ENCODE data around the gene MAGEA6.
"Not testable (repeated sequence)": the region's sequence is repeated elsewhere in the genome, so short reads cannot be mapped to it uniquely, and the experiment has no call there.

The MAGEA6 gene

GRCh38 chrX:152769549-152770289 is at the start of gene MAGEA6:
TSS of gene MAGEA6 (minus strand) at chrX:152769689. CDS start at chrX:152767650, 2,039 bp downstream.
- not testable (repeated sequence) for DNase-seq

GRCh38 chrX:152819266-152819665 is 49.8 kb upstream of the MAGEA6 start:
- no peak for DNase-seq

- DNase-seq = no peak
Observed at GRCh38 chrX:152818356-152818755, 48.9 kb upstream of the MAGEA6 start.

- no peak for DNase-seq
Observed at GRCh38 chrX:152817078-152817764, 47.7 kb upstream of the MAGEA6 start.

- DNase-seq = no peak
Observed at GRCh38 chrX:152814048-152814447, 44.6 kb upstream of the MAGEA6 start.

GRCh38 chrX:152813206-152813605 is 43.7 kb upstream of the MAGEA6 start:
- no peak for DNase-seq

- no peak for DNase-seq
Observed at GRCh38 chrX:152810403-152810802, 40.9 kb upstream of the MAGEA6 start.

GRCh38 chrX:152806035-152806434 is 36.5 kb upstream of the MAGEA6 start:
- no peak for DNase-seq

- DNase-seq = no peak
Observed at GRCh38 chrX:152798945-152799344, 29.5 kb upstream of the MAGEA6 start.

GRCh38 chrX:152787062-152787461 is 17.6 kb upstream of the MAGEA6 start:
- not testable (repeated sequence) for DNase-seq

GRCh38 chrX:152766562-152766961 is 2.9 kb downstream of the MAGEA6 start:
- not testable (repeated sequence) for DNase-seq

GRCh38 chrX:152761582-152761981 is 7.9 kb downstream of the MAGEA6 start:
- not testable (repeated sequence) for DNase-seq

GRCh38 chrX:152759544-152759943 is 9.9 kb downstream of the MAGEA6 start:
- DNase-seq = not testable (repeated sequence)

- DNase-seq = not testable (repeated sequence)
Observed at GRCh38 chrX:152758918-152759317, 10.6 kb downstream of the MAGEA6 start, which contains the start of gene CSAG3. TSS of gene CSAG3 (plus strand) at chrX:152759218.

- not testable (repeated sequence) for DNase-seq
Observed at GRCh38 chrX:152754871-152755270, 14.6 kb downstream of the MAGEA6 start.

- not testable (repeated sequence) for DNase-seq
Observed at GRCh38 chrX:152753686-152754650, 15.5 kb downstream of the MAGEA6 start, which contains the start of gene MAGEA2. TSS of gene MAGEA2 (minus strand) at chrX:152753842. CDS start at chrX:152751363, 2,479 bp downstream.

- DNase-seq = no peak
Observed at GRCh38 chrX:152738560-152738959, 30.9 kb downstream of the MAGEA6 start.

GRCh38 chrX:152736528-152736927 is 33.0 kb downstream of the MAGEA6 start:
- DNase-seq = not testable (repeated sequence)

GRCh38 chrX:152735860-152736511 is 33.5 kb downstream of the MAGEA6 start:
- DNase-seq = no peak

GRCh38 chrX:152735101-152735500 is 34.4 kb downstream of the MAGEA6 start:
- DNase-seq = no peak

- not testable (repeated sequence) for DNase-seq
Observed at GRCh38 chrX:152734143-152734858, 35.2 kb downstream of the MAGEA6 start.

All from MV-4-11 (cell line).